C4-2B (cell line): ENCODE measurements around the gene S1PR2.

Experiments
- CTCF ChIP-seq: fragments of 450-650 bp; conservative IDR thresholded peaks from 2 replicates; pipeline ENCODE4 v1.5.1; 2017; ENCODE audit warnings: mild to moderate bottlenecking
- ZFX ChIP-seq: fragments of 450-650 bp; IDR thresholded peaks from 2 replicates; pipeline ENCODE4 v1.6.1; 2017

GRCh38 chr19:10192922-10193321 lies 38.2 kb downstream of the S1PR2 start:
- TF ChIP-seq CTCF (no peak), ZFX (no peak)
